A549 (cell line): ENCODE measurements around the gene PADI4.

ENCODE experiments used
- CHD2 ChIP-seq: fragments of 150-350 bp; IDR thresholded peaks from 2 replicates; pipeline ENCODE4 v1.6.1; 2014; ENCODE audit warnings: low read length; ENCODE audit not compliant: partially characterized antibody
- EHF ChIP-seq: fragments of 250-450 bp; sonication (Bioruptor Pico); IDR thresholded peaks from 2 replicates; pipeline ENCODE4 v1.5.0; 2020; ENCODE audit warnings: mild to moderate bottlenecking
- JUN ChIP-seq, 2 experiments: fragments of >200 bp; sonication (Bioruptor Twin); formaldehyde crosslinking; IDR thresholded peaks; 2 replicates in 1 of 2; 3 replicates in 1 of 2; pipeline ENCODE4 v1.6.1; 2016 to 2017
- MAFK ChIP-seq: fragments of 450-650 bp; IDR thresholded peaks from 2 replicates; pipeline ENCODE4 v1.6.1; 2014; ENCODE audit not compliant: partially characterized antibody
- POLR2A ChIP-seq: IDR thresholded peaks from 2 replicates; pipeline ENCODE4 v1.6.1; 2012; ENCODE audit warnings: mild to moderate bottlenecking, low read length
- RCOR1 ChIP-seq: fragments of 150-350 bp; IDR thresholded peaks from 2 replicates; pipeline ENCODE4 v1.6.1; 2014; ENCODE audit warnings: antibody characterized with exemption, low read length, low read depth
- SMC3 ChIP-seq: fragments of >200 bp; sonication (Bioruptor Twin); formaldehyde crosslinking; IDR thresholded peaks from 3 replicates; pipeline ENCODE4 v1.6.1; 2018; ENCODE audit warnings: inconsistent platforms
- USF2 ChIP-seq: fragments of 450-650 bp; IDR thresholded peaks from 2 replicates; pipeline ENCODE4 v1.6.1; 2014; ENCODE audit warnings: antibody characterized with exemption
- TF ChIP-seq, protein P1 (sequence below): fragments of >200 bp; sonication (Bioruptor Twin); formaldehyde crosslinking; IDR thresholded peaks from 3 replicates; pipeline ENCODE4 v1.5.1; 2016

- TF ChIP-seq JUN (IDR thresholded peaks at IDR 0.05) (no peak), CHD2 (no peak), RCOR1 (no peak), POLR2A (no peak), USF2 (no peak), SMC3 (no peak), EHF (CRISPR knock-in tag) (no peak), MAFK (no peak)
- TF ChIP-seq, protein P1, sequence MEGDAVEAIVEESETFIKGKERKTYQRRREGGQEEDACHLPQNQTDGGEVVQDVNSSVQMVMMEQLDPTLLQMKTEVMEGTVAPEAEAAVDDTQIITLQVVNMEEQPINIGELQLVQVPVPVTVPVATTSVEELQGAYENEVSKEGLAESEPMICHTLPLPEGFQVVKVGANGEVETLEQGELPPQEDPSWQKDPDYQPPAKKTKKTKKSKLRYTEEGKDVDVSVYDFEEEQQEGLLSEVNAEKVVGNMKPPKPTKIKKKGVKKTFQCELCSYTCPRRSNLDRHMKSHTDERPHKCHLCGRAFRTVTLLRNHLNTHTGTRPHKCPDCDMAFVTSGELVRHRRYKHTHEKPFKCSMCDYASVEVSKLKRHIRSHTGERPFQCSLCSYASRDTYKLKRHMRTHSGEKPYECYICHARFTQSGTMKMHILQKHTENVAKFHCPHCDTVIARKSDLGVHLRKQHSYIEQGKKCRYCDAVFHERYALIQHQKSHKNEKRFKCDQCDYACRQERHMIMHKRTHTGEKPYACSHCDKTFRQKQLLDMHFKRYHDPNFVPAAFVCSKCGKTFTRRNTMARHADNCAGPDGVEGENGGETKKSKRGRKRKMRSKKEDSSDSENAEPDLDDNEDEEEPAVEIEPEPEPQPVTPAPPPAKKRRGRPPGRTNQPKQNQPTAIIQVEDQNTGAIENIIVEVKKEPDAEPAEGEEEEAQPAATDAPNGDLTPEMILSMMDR, result no peak
These were observed 92.8 kb downstream of the PADI4 start for GRCh38 chr1:17400725-17401341.
